ENCODE data around the gene NT5DC3. TPM values are rescaled to one million over a fixed set of nuclear protein-coding genes. Genes with fewer than 3 reads are reported as not detected.
A peak's percentile ranks its signal among the peaks of the same experiment; 100 is the strongest.
"Not testable (repeated sequence)": the region's sequence is repeated elsewhere in the genome, so short reads cannot be mapped to it uniquely, and the experiment has no call there.

The NT5DC3 gene
- total RNA-seq, 1 donor from 2014 or later = 4.7 TPM

GRCh38 chr12:103814436-103814835, 26.6 kb downstream of the NT5DC3 start:
- intact Hi-C loops (cut with DNase I) = no loop called here

GRCh38 chr12:103813949-103814348, 27.1 kb downstream of the NT5DC3 start:
- intact Hi-C loops (cut with DNase I) = no loop called here
- no peak for DNase-seq (ENCODE audit: low spot score)

More at GRCh38 chr12:103814436-103814835, 26.6 kb downstream of the NT5DC3 start:
- no peak for DNase-seq (ENCODE audit: low spot score)

GRCh38 chr12:103813426-103813825, 27.6 kb downstream of the NT5DC3 start:
- no peak for DNase-seq (ENCODE audit: low spot score)
- intact Hi-C loops (cut with DNase I) = no loop called here

GRCh38 chr12:103812789-103813188, 28.2 kb downstream of the NT5DC3 start:
- intact Hi-C loops (cut with DNase I) = no loop called here

GRCh38 chr12:103811791-103812190, 29.2 kb downstream of the NT5DC3 start:
- DNase-seq (ENCODE audit: low spot score) = no peak
- intact Hi-C loops (cut with DNase I) = no loop called here

More at GRCh38 chr12:103812789-103813188, 28.2 kb downstream of the NT5DC3 start:
- DNase-seq (ENCODE audit: low spot score) = no peak

- intact Hi-C loops (cut with DNase I) = no loop called here
- no peak for DNase-seq (ENCODE audit: low spot score)
These were observed 30.9 kb downstream of the NT5DC3 start for GRCh38 chr12:103810111-103810510.

- DNase-seq (ENCODE audit: low spot score); intact Hi-C loops (cut with DNase I): not testable (repeated sequence)
These were observed 31.4 kb downstream of the NT5DC3 start for GRCh38 chr12:103809639-103810038.

GRCh38 chr12:103809154-103809553, 31.9 kb downstream of the NT5DC3 start:
- intact Hi-C loops (cut with DNase I) = no loop called here
- DNase-seq (ENCODE audit: low spot score) = no peak

GRCh38 chr12:103808239-103808880, 32.7 kb downstream of the NT5DC3 start:
- no peak for DNase-seq (ENCODE audit: low spot score)
- intact Hi-C loops (cut with DNase I) = no loop called here

- DNase-seq (ENCODE audit: low spot score) = no peak
- intact Hi-C loops (cut with DNase I) = no loop called here
These were observed 33.3 kb downstream of the NT5DC3 start for GRCh38 chr12:103807561-103808238.

- no peak for DNase-seq (ENCODE audit: low spot score)
- intact Hi-C loops (cut with DNase I) = no loop called here
These were observed 34.2 kb downstream of the NT5DC3 start for GRCh38 chr12:103806803-103807202.

- intact Hi-C loops (cut with DNase I) = no loop called here
- no peak for DNase-seq (ENCODE audit: low spot score)
These were observed 35.2 kb downstream of the NT5DC3 start for GRCh38 chr12:103805655-103806360.

- no peak for DNase-seq (ENCODE audit: low spot score)
- intact Hi-C loops (cut with DNase I) = no loop called here
These were observed 37.2 kb downstream of the NT5DC3 start for GRCh38 chr12:103803847-103804246.

- intact Hi-C loops (cut with DNase I) = no loop called here
- no peak for DNase-seq (ENCODE audit: low spot score)
These were observed 38.5 kb downstream of the NT5DC3 start for GRCh38 chr12:103802586-103802886.

GRCh38 chr12:103801709-103802585, 39.1 kb downstream of the NT5DC3 start:
- intact Hi-C loops (cut with DNase I) = no loop called here
- DNase-seq (ENCODE audit: low spot score) = no peak

GRCh38 chr12:103799857-103800771, 40.9 kb downstream of the NT5DC3 start:
- DNase-seq (ENCODE audit: low spot score) = no peak
- intact Hi-C loops (cut with DNase I) = no loop called here

GRCh38 chr12:103799504-103799856, 41.6 kb downstream of the NT5DC3 start:
- DNase-seq (ENCODE audit: low spot score) = peak; percentile 82
- intact Hi-C loops (cut with DNase I) = no loop called here

GRCh38 chr12:103798586-103798985, 42.4 kb downstream of the NT5DC3 start:
- DNase-seq (ENCODE audit: low spot score) = no peak
- intact Hi-C loops (cut with DNase I) = no loop called here
